Transverse colon (tissue), 4 donors: Measurements from ENCODE around the gene POLE. TPM values are rescaled to one million over a fixed set of nuclear protein-coding genes. Genes with fewer than 3 reads are reported as not detected.

Source experiments
- DNase-seq: peaks from one replicate; pipeline ENCODE4 v3.0.0-alpha.2; 2019
- H3K27ac ChIP-seq, 4 donors: fragments of 200-600 bp; sonication (generic); 2 replicates each; pipeline ENCODE4 v1.5.1; 2016 to 2018; ENCODE audit warnings: inconsistent platforms in 4 of 4
- H3K27me3 ChIP-seq: fragments of 200-600 bp; sonication (generic); 2 replicates; pipeline ENCODE4 v1.5.1; 2017; ENCODE audit warnings: inconsistent platforms
- H3K36me3 ChIP-seq, 4 donors: fragments of 200-600 bp; sonication (generic); 2 replicates each; pipeline ENCODE4 v1.5.1; 2017 to 2019; ENCODE audit warnings: inconsistent platforms in 4 of 4
- H3K4me1 ChIP-seq, 4 donors: fragments of 200-600 bp; sonication (generic); 2 replicates each; pipeline ENCODE4 v1.5.1; 2017 to 2020; ENCODE audit warnings: inconsistent platforms in 4 of 4
- H3K4me3 ChIP-seq, 4 donors: fragments of 200-600 bp; sonication (generic); 1 replicate in 1 of 4; 2 replicates in 3 of 4; pipeline versions ENCODE4 v1.5.1 to v1.6.1; 2017 to 2019; ENCODE audit warnings: inconsistent platforms in 4 of 4
- H3K9me3 ChIP-seq, 2 donors: fragments of 200-600 bp; sonication (generic); 2 replicates each; pipeline ENCODE4 v1.5.1; 2017 to 2019; ENCODE audit warnings: inconsistent platforms in 2 of 2
- EP300 ChIP-seq: sonication (generic); formaldehyde crosslinking; IDR thresholded peaks from one replicate; pipeline ENCODE4 v1.6.1; 2017; ENCODE audit warnings: antibody characterized with exemption, low read depth
- POLR2A ChIP-seq: fragments of 450-650 bp; IDR thresholded peaks from one replicate; pipeline ENCODE4 v1.6.1; 2016; ENCODE audit warnings: antibody characterized with exemption, mild to moderate bottlenecking, moderate library complexity
- POLR2AphosphoS5 ChIP-seq, 3 donors: sonication (generic); formaldehyde crosslinking; IDR thresholded peaks; one replicate each; pipeline ENCODE4 v1.6.1; 2016; ENCODE audit warnings: antibody characterized with exemption in 3 of 3
- WGBS, 2 donors: methylation state at CpG; one replicate each; pipeline ENCODE4 v1.1.5; 2018; ENCODE audit warnings: low coverage in 1 of 2; 5-methylcytosine and 5-hydroxymethylcytosine counted together
- in situ Hi-C, 4 donors: fragments of 200-750 bp; cut with MboI; loops; one replicate each; pipeline versions ENCODE4 v1.15.0 to v1.15.1; 2017; ENCODE audit warnings: low sequenced_read_pairs in 3 of 4, low pct_ligation_motif_present in 1 of 4, low pct_unique_long_range_greater_than_20kb in 1 of 4
- intact Hi-C: fragments of 100-400 bp; cut with DNase I; formaldehyde crosslinking; loops from one replicate; pipeline ENCODE4 v1.15.1; 2023; ENCODE audit warnings: low total_unique reads
- total RNA-seq, 4 donors: library from RNA; depleted of rRNA; stranded (reverse); fragments of >200 nt; gene quantifications; one replicate each; pipeline ENCODE4 v1.1.0, GENCODE V29; 2016
- TF ChIP-seq, protein P1 (sequence below), 5 experiments: fragments of 200-600 bp in 3 of 5; fragments of 450-650 bp in 2 of 5; sonication (generic) in 3 of 5; IDR thresholded peaks; 1 replicate in 2 of 5; 2 replicates in 3 of 5; pipeline ENCODE4 v1.5.1; 2016 to 2017; ENCODE audit warnings: antibody characterized with exemption in 5 of 5, inconsistent platforms in 3 of 5, mild to moderate bottlenecking in 2 of 5, moderate library complexity in 1 of 5

POLE gene
- total RNA-seq, 4 donors from 2014 or later = 57.0 to 204 (median 74.1) TPM

DNA sequence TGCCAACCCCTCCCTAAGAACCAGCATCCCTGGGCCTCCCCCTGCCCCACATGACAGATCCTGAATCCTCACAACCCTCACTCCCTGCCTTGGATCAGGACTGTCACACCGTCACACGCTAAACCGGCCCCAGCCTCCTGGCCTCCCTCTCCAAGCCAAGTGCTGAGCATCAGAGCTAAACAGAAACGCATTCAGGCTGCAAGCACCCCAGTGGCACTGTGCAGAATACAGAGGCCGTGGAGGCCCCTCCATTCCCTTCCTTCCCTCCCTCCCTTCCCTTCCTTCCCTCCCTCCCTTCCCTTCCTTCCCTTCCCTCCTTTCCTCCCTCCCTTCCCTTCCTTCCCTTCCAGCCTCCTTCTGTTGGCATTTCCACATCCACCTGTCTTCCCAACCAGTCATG is 12.6 kb downstream of the POLE start:
- WGBS, 2 donors = 100% methylated on average over 5 of the region's 5 CpGs
- H3K4me1 ChIP-seq = peaks cover 0 to 11% (median 0%) of the 10 kb centered on the region in 4 donors
- no peak overlapping the region for H3K4me3 ChIP-seq
- no peak for TF ChIP-seq EP300
- TF ChIP-seq, protein P1, sequence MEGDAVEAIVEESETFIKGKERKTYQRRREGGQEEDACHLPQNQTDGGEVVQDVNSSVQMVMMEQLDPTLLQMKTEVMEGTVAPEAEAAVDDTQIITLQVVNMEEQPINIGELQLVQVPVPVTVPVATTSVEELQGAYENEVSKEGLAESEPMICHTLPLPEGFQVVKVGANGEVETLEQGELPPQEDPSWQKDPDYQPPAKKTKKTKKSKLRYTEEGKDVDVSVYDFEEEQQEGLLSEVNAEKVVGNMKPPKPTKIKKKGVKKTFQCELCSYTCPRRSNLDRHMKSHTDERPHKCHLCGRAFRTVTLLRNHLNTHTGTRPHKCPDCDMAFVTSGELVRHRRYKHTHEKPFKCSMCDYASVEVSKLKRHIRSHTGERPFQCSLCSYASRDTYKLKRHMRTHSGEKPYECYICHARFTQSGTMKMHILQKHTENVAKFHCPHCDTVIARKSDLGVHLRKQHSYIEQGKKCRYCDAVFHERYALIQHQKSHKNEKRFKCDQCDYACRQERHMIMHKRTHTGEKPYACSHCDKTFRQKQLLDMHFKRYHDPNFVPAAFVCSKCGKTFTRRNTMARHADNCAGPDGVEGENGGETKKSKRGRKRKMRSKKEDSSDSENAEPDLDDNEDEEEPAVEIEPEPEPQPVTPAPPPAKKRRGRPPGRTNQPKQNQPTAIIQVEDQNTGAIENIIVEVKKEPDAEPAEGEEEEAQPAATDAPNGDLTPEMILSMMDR (IDR thresholded peaks at IDR 0.05) = no peak
- no peak for TF ChIP-seq POLR2AphosphoS5 (IDR thresholded peaks at IDR 0.05)
- no peak for TF ChIP-seq POLR2A
- H3K27ac ChIP-seq = no peak overlapping the region
- intact Hi-C loops (no loop called here), in situ Hi-C loops (no loop called here)
- DNase-seq = no peak
- peaks cover 0 to 20% (median 3%) of the 10 kb centered on the region in 4 donors for H3K36me3 ChIP-seq
- no peaks in the 10 kb centered on the region for H3K9me3 ChIP-seq
- H3K27me3 ChIP-seq = no peaks in the 10 kb centered on the region

DNA sequence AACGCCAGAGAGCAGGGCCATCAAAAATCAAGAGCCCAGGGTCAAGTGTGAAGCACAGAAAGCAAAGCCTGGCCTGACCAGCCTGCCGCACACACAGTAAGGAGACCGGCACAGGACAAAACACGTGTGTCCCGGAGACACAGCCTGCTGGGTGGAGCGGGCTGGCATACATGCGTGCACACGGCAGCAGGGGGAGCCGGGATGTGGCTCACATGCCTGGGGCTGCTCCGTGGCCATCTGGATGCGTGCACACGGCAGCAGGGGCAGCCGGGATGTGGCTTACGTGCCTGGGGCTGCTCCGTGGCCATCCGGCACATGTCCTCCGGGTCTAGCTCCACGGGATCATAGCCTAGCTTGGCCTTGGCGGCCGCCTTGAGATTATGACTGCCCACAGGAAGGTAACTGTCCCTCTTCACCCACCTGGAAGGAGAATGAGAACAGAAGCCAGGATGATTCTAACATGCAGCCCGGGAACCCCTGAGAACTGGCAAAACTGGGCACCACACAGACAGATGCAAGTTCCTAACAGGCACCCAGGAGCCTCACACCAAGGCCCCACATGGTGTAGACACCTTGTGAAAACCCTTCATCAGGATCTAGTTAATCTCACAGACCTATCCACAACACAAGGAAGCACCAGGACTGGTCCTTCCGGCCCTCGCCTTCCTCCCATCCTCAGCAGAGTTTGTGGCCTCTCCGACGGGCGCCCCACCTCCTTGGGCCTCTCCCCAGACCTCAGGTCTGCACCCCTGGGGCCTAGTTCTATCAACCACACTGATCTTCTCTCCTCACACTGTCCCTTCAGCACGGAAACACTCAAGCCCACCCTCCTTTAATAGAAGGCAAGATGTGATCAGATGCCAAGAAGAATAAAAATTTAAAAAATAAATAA is 13.6 kb downstream of the POLE start:
- H3K4me3 ChIP-seq = no peak overlapping the region
- TF ChIP-seq, protein P1 (IDR thresholded peaks at IDR 0.05) = no peak
- TF ChIP-seq POLR2A (no peak), EP300 (no peak), POLR2AphosphoS5 (IDR thresholded peaks at IDR 0.05) (no peak)
- DNase-seq = no peak
- intact Hi-C loops = no loop called here
- WGBS, 2 donors = 93 to 98% methylated on average over 8 to 26 of the region's 27 CpGs
- in situ Hi-C loops = no loop called here
- H3K27ac ChIP-seq = no peak overlapping the region
- H3K9me3 ChIP-seq = no peaks in the 10 kb centered on the region
- H3K27me3 ChIP-seq = no peaks in the 10 kb centered on the region
- peaks cover 0 to 27% (median 7%) of the 10 kb centered on the region in 4 donors for H3K36me3 ChIP-seq
- H3K4me1 ChIP-seq = peaks cover 0 to 11% (median 0%) of the 10 kb centered on the region in 4 donors

DNA sequence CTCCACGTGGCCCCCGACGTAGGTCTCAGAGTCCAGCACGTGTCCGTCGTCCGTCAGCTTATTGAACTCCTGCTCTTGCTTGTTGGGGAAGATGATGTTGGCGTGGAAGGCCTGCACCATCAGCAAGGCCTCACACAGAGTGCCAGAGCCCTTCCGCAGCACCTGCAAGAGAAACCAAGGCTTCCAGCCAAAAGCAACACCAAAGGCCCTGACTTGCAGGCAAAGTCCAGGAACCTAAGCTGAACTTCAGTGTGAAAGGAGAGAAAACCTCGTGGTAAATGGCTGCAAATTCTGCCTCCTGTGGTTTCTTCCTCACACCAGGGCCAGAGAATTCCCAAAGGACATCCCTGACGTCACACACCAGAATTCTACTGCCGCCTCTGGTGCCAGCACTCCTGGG is 14.5 kb downstream of the POLE start:
- no peak for DNase-seq
- peaks cover 0 to 32% (median 11%) of the 10 kb centered on the region in 4 donors for H3K36me3 ChIP-seq
- TF ChIP-seq EP300 = no peak
- no peak for TF ChIP-seq POLR2A
- TF ChIP-seq, protein P1 (IDR thresholded peaks at IDR 0.05) = no peak
- no peak for TF ChIP-seq POLR2AphosphoS5 (IDR thresholded peaks at IDR 0.05)
- intact Hi-C loops (no loop called here), in situ Hi-C loops (no loop called here)
- no peaks in the 10 kb centered on the region for H3K27me3 ChIP-seq
- no peak overlapping the region for H3K4me3 ChIP-seq
- no peak overlapping the region for H3K27ac ChIP-seq
- H3K4me1 ChIP-seq = peaks cover 0 to 11% (median 0%) of the 10 kb centered on the region in 4 donors
- no peaks in the 10 kb centered on the region for H3K9me3 ChIP-seq
- 88% methylated on average over 12 of the region's 12 CpGs; no CpG with 5 or more reads in 1 of the 2 donors for WGBS, 2 donors

DNA sequence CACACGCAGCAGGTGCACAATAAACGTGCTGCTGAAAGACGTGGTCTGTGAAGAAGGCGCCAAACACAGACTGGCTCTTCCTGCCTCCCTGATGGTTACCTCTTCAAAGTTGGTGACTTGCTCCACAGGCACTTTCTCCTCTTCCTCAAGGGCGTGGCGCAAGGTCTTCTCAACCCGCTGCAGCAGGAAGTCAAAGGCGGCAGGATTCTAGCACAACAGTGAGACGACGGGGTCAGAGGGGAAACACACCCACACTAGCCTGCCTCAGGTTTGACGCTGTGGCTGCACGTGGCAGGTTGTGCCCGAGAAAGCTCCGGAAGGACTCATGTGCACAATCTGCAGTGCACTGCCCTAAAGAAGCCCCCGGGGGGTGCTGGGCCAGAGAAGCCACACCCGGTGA is 15.0 kb downstream of the POLE start:
- H3K27ac ChIP-seq = no peak overlapping the region
- WGBS, 2 donors = 83% methylated on average over 16 of the region's 16 CpGs; no CpG with 5 or more reads in 1 of the 2 donors
- peaks cover 0 to 38% (median 14%) of the 10 kb centered on the region in 4 donors for H3K36me3 ChIP-seq
- H3K9me3 ChIP-seq = no peaks in the 10 kb centered on the region
- H3K4me3 ChIP-seq = no peak overlapping the region
- DNase-seq = no peak
- in situ Hi-C loops (no loop called here), intact Hi-C loops (no loop called here)
- H3K4me1 ChIP-seq = peaks cover 0 to 11% (median 0%) of the 10 kb centered on the region in 4 donors
- no peaks in the 10 kb centered on the region for H3K27me3 ChIP-seq
- TF ChIP-seq POLR2AphosphoS5 (IDR thresholded peaks at IDR 0.05) (no peak), POLR2A (no peak), EP300 (no peak)
- TF ChIP-seq, protein P1 (IDR thresholded peaks at IDR 0.05) = no peak
